COLO829 (cell line): ENCODE results near the gene CHCHD4.
"Not testable (repeated sequence)": the region's sequence is repeated elsewhere in the genome, so short reads cannot be mapped to it uniquely, and the experiment has no call there.

Experiments used
- DNase-seq: peaks from one replicate; pipeline ENCODE4 v3.0.0; 2012; ENCODE audit warnings: low spot score

CHCHD4 gene

GRCh38 chr3:14135581-14135980 lies 10.9 kb upstream of the CHCHD4 start:
- DNase-seq = no peak

- DNase-seq = no peak
Observed at GRCh38 chr3:14134291-14134690, 9.6 kb upstream of the CHCHD4 start.

- DNase-seq = no peak
Observed at GRCh38 chr3:14133876-14134275, 9.2 kb upstream of the CHCHD4 start.

- no peak for DNase-seq
Observed at GRCh38 chr3:14133188-14133800, 8.6 kb upstream of the CHCHD4 start.

- DNase-seq = no peak
Observed at GRCh38 chr3:14132689-14133088, 8.0 kb upstream of the CHCHD4 start.

- no peak for DNase-seq
Observed at GRCh38 chr3:14132120-14132519, 7.5 kb upstream of the CHCHD4 start.

GRCh38 chr3:14131134-14131533 lies 6.5 kb upstream of the CHCHD4 start:
- DNase-seq = no peak

GRCh38 chr3:14130707-14131106 lies 6.0 kb upstream of the CHCHD4 start:
- DNase-seq = no peak

GRCh38 chr3:14130230-14130629 lies 5.6 kb upstream of the CHCHD4 start:
- no peak for DNase-seq

- no peak for DNase-seq
Observed at GRCh38 chr3:14129296-14129695, 4.6 kb upstream of the CHCHD4 start.

GRCh38 chr3:14128724-14129123 lies 4.1 kb upstream of the CHCHD4 start:
- DNase-seq = no peak

- no peak for DNase-seq
Observed at GRCh38 chr3:14127516-14128161, 3.0 kb upstream of the CHCHD4 start.

GRCh38 chr3:14126887-14127505 lies 2.3 kb upstream of the CHCHD4 start:
- no peak for DNase-seq

GRCh38 chr3:14126017-14126886 lies 1.6 kb upstream of the CHCHD4 start:
- DNase-seq = no peak

GRCh38 chr3:14125193-14126016 lies 735 bp upstream of the CHCHD4 start:
- peak; percentile 35 for DNase-seq

GRCh38 chr3:14124223-14124614 lies 451 bp downstream of the CHCHD4 start:
- no peak for DNase-seq

- no peak for DNase-seq
Observed at GRCh38 chr3:14123308-14124222, 1.1 kb downstream of the CHCHD4 start.

GRCh38 chr3:14122301-14122700 lies 2.4 kb downstream of the CHCHD4 start:
- DNase-seq = no peak

GRCh38 chr3:14121859-14122258 lies 2.8 kb downstream of the CHCHD4 start:
- no peak for DNase-seq

- not testable (repeated sequence) for DNase-seq
Observed at GRCh38 chr3:14120921-14121448, 3.7 kb downstream of the CHCHD4 start.
